ENCODE results near the gene IL1R1. TPM values are rescaled to one million over a fixed set of nuclear protein-coding genes. Genes with fewer than 3 reads are reported as not detected.

The IL1R1 gene
- total and polyA plus RNA-seq, 3 donors from 2014 or later: 35.4 to 51.3 (median 49.6) TPM

DNA sequence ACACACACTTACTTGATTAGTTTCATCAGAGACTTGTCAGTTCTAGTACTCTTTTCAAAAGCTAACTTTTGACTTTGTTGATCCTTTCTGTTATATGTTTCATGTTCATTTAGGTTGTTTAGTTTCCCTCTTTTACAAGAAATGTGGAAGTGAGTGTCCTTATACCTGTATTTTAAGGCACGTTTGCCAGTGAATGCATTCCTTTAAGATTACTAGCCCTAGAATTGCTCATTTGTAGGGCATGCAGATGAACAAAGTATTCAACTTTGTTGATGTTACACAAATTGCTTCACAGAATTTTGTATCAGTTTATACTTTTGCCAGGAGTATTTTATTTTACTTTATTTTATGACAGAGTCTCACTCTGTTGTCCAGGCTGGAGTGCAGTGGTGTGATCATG, 50.5 kb downstream of the IL1R1 start:
- H3K4me1 ChIP-seq: no peaks in the 10 kb centered on the region
- WGBS, 2 donors: 96 to 98% methylated on average over 1 of the region's 1 CpG
- no peak overlapping the region for H3K27ac ChIP-seq
- DNase-seq: no peak
- no peaks in the 10 kb centered on the region for H3K36me3 ChIP-seq (ENCODE audit: low read depth, missing control alignments)
- H3K4me3 ChIP-seq: no peak overlapping the region
- no peaks in the 10 kb centered on the region for H3K9me3 ChIP-seq
- H3K27me3 ChIP-seq: no peaks in the 10 kb centered on the region
- intact Hi-C loops (cut with DNase I; ENCODE audit: low total_unique reads): no loop called here
- no peak for TF ChIP-seq POLR2A (IDR thresholded peaks at IDR 0.05)
- TF ChIP-seq, protein P1, sequence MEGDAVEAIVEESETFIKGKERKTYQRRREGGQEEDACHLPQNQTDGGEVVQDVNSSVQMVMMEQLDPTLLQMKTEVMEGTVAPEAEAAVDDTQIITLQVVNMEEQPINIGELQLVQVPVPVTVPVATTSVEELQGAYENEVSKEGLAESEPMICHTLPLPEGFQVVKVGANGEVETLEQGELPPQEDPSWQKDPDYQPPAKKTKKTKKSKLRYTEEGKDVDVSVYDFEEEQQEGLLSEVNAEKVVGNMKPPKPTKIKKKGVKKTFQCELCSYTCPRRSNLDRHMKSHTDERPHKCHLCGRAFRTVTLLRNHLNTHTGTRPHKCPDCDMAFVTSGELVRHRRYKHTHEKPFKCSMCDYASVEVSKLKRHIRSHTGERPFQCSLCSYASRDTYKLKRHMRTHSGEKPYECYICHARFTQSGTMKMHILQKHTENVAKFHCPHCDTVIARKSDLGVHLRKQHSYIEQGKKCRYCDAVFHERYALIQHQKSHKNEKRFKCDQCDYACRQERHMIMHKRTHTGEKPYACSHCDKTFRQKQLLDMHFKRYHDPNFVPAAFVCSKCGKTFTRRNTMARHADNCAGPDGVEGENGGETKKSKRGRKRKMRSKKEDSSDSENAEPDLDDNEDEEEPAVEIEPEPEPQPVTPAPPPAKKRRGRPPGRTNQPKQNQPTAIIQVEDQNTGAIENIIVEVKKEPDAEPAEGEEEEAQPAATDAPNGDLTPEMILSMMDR (IDR thresholded peaks at IDR 0.05): no peak

DNA sequence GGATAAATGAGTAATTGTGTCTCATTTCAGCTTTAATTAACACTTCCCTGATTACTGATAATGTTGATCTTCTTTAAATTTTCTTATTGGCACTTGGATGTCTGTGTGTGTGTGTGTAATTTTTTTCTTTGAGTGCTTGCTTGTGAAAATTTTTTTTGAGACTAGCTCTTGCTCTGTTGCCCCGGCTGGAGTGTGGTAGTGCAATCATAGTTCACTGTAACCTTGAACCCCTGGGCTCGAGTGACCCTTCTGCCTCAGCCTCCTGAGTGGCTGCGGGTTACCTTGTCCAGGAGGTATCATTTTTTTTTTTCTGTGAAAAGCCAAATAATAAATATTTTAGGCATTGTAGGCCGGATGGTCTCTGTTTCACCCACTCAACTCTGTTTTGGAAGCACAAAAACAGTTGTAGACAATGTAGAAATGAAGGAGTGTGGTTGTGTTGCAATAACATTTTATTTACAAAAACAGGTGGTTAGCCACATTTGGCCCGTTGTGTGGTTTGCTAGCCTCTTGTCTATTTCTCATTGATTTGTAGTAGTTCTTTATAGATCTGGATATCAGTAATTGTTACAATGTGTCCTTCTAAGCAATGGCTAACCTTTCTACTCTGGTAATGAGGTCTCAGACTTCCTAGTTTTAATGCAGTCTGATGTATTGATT, 52.2 kb downstream of the IL1R1 start:
- TF ChIP-seq, protein P1 (IDR thresholded peaks at IDR 0.05): no peak
- TF ChIP-seq POLR2A (IDR thresholded peaks at IDR 0.05): no peak
- Histone ChIP-seq H3K9me3 (no peaks in the 10 kb centered on the region), H3K27ac (no peak overlapping the region), H3K4me1 (no peaks in the 10 kb centered on the region), H3K27me3 (no peaks in the 10 kb centered on the region), H3K4me3 (no peak overlapping the region), H3K36me3 (ENCODE audit: low read depth, missing control alignments) (no peaks in the 10 kb centered on the region)
- DNase-seq: no peak
- WGBS, 2 donors: 65 to 77% methylated on average over 5 of the region's 5 CpGs
- intact Hi-C loops (cut with DNase I; ENCODE audit: low total_unique reads): no loop called here

DNA sequence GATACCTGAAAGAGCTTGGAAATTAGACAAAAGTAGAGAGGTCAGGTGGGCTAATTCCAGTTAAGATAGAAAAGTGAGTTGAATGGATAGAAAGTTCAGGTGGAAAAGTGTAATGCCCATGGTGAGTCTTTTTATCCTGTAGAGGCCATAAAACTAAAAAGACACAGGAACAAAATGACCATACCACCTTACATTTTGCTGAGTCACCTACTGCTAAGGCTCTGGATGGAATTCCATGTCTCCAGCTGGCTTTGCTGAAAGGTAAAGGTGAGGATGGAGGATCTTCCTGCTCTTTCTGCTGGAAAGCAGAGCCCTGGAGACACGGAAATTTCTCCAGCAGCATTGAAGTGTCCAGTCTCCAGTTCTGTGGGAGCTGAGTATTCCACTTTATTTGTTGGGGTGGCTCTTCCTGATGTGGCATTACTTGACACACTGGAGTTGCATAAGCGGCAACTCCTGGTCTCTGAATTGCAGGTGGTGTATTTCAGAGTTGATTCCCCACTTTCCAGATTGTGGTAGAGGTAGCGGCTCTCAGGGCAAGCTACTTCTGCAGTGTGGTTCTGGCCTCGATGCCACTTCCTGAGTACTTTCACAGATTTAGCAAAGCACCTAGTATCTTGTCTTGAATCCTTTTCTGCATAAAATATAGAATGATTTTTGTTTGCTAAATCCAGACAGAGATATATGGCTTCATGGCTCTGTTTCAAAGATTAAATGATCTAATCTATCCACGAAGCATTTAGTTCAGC, 55.0 kb downstream of the IL1R1 start:
- 80 to 83% methylated on average over 5 of the region's 5 CpGs for WGBS, 2 donors
- no peaks in the 10 kb centered on the region for H3K9me3 ChIP-seq
- no peak for TF ChIP-seq POLR2A (IDR thresholded peaks at IDR 0.05)
- TF ChIP-seq, protein P1 (IDR thresholded peaks at IDR 0.05): no peak
- no peaks in the 10 kb centered on the region for H3K36me3 ChIP-seq (ENCODE audit: low read depth, missing control alignments)
- H3K27ac ChIP-seq: no peak overlapping the region
- H3K27me3 ChIP-seq: no peaks in the 10 kb centered on the region
- intact Hi-C loops (cut with DNase I; ENCODE audit: low total_unique reads): no loop called here
- no peaks in the 10 kb centered on the region for H3K4me1 ChIP-seq
- no peak for DNase-seq
- no peak overlapping the region for H3K4me3 ChIP-seq

DNA sequence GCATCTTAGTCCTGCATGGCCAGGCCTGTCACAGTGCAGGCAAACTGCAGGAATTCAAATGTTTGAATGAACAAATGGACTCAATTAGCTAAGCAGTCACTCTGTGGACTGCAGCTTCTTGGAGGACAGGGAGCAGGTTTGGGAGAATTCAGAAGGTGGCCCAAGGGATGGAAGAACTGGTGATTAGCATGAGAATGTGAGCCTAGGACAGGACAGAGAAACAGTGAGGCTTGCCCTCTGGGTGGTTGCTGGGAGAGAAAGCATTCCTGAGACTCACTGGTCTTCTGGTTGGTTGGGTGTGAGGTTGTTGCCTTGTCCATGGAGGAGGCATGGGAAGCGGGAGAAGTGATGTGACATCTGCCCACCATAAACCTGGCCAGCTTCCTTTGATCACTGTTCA, 58.0 kb downstream of the IL1R1 start:
- Histone ChIP-seq H3K4me1 (no peaks in the 10 kb centered on the region), H3K27me3 (no peaks in the 10 kb centered on the region), H3K4me3 (no peak overlapping the region), H3K27ac (no peak overlapping the region), H3K36me3 (ENCODE audit: low read depth, missing control alignments) (no peaks in the 10 kb centered on the region), H3K9me3 (no peaks in the 10 kb centered on the region)
- WGBS, 2 donors: 80 to 97% methylated on average over 1 of the region's 1 CpG
- TF ChIP-seq, protein P1 (IDR thresholded peaks at IDR 0.05): no peak
- no peak for TF ChIP-seq POLR2A (IDR thresholded peaks at IDR 0.05)
- intact Hi-C loops (cut with DNase I; ENCODE audit: low total_unique reads): no loop called here
- no peak for DNase-seq
